Stimulated activated CD4-positive, alpha-beta T cell treated with anti-CD3 and anti-CD28 coated beads, TNF-alpha, amount 100 ng/mL, for 24 hours (primary cell): Measurements from ENCODE around the gene NIP7.
A peak's percentile ranks its signal among the peaks of the same experiment; 100 is the strongest.
"Not testable (repeated sequence)": the region's sequence is repeated elsewhere in the genome, so short reads cannot be mapped to it uniquely, and the experiment has no call there.

Source experiments
- DNase-seq, 3 experiments: peaks; one replicate each; pipeline ENCODE4 v3.0.0-alpha.2; 2020; ENCODE audit warnings: low read depth in 3 of 3

NIP7 gene

GRCh38 chr16:69345923-69346322, 6.4 kb downstream of the NIP7 start:
- DNase-seq, result no peak

GRCh38 chr16:69346683-69347082, 7.1 kb downstream of the NIP7 start:
- DNase-seq, result no peak

GRCh38 chr16:69348222-69348621, 8.7 kb downstream of the NIP7 start:
- DNase-seq, result no peak

- DNase-seq, result no peak
Observed at GRCh38 chr16:69349536-69349935, 10.0 kb downstream of the NIP7 start.

- no peak for DNase-seq
Observed at GRCh38 chr16:69350536-69351133, 11.1 kb downstream of the NIP7 start.

GRCh38 chr16:69351309-69352027, 11.9 kb downstream of the NIP7 start, which contains the start of gene TMED6:
Gene TMED6, minus strand, starts transcription at chr16:69351786. Its CDS starts 33 bp downstream, at chr16:69351753.
- DNase-seq, result no peak

- DNase-seq, result not testable (repeated sequence)
Observed at GRCh38 chr16:69360070-69360469, 20.5 kb downstream of the NIP7 start.

GRCh38 chr16:69363281-69363717, 23.7 kb downstream of the NIP7 start:
- DNase-seq, result no peak

- no peak for DNase-seq
Observed at GRCh38 chr16:69364088-69364487, 24.5 kb downstream of the NIP7 start.

- no peak for DNase-seq
Observed at GRCh38 chr16:69365901-69366300, 26.3 kb downstream of the NIP7 start.

GRCh38 chr16:69366431-69366830, 26.9 kb downstream of the NIP7 start:
- DNase-seq, result peak in 1 of 3 experiments; percentile 23

- no peak for DNase-seq
Observed at GRCh38 chr16:69367980-69368379, 28.4 kb downstream of the NIP7 start.

- DNase-seq, result no peak
Observed at GRCh38 chr16:69368866-69369265, 29.3 kb downstream of the NIP7 start.

- DNase-seq, result no peak
Observed at GRCh38 chr16:69371564-69371963, 32.0 kb downstream of the NIP7 start.

- no peak for DNase-seq
Observed at GRCh38 chr16:69373019-69373418, 33.4 kb downstream of the NIP7 start.

GRCh38 chr16:69376393-69377059, 37.0 kb downstream of the NIP7 start:
- no peak for DNase-seq

- no peak for DNase-seq
Observed at GRCh38 chr16:69378036-69378435, 38.5 kb downstream of the NIP7 start.

- DNase-seq, result no peak
Observed at GRCh38 chr16:69378760-69379159, 39.2 kb downstream of the NIP7 start.

GRCh38 chr16:69381231-69381630, 41.7 kb downstream of the NIP7 start:
- no peak for DNase-seq

- no peak for DNase-seq
Observed at GRCh38 chr16:69382421-69382820, 42.8 kb downstream of the NIP7 start.

GRCh38 chr16:69384974-69385373, 45.4 kb downstream of the NIP7 start:
- no peak for DNase-seq

- no peak for DNase-seq
Observed at GRCh38 chr16:69386596-69386995, 47.0 kb downstream of the NIP7 start.
